Activated CD8-positive, alpha-beta memory T cell treated with anti-CD3 and anti-CD28 coated beads, Interleukin-2, amount 50 U/mL, for 1 hour (primary cell): Measurements from ENCODE around the gene NOS2.

Experiments
- DNase-seq: peaks from one replicate; pipeline ENCODE4 v3.0.0-alpha.2; 2020; ENCODE audit errors: extremely low read depth

Gene NOS2

GRCh38 chr17:27819145-27819544 lies 18.8 kb upstream of the NOS2 start:
- no peak for DNase-seq

- no peak for DNase-seq
Observed at GRCh38 chr17:27818401-27819105, 18.2 kb upstream of the NOS2 start.

- DNase-seq = no peak
Observed at GRCh38 chr17:27817731-27818130, 17.4 kb upstream of the NOS2 start.

DNA sequence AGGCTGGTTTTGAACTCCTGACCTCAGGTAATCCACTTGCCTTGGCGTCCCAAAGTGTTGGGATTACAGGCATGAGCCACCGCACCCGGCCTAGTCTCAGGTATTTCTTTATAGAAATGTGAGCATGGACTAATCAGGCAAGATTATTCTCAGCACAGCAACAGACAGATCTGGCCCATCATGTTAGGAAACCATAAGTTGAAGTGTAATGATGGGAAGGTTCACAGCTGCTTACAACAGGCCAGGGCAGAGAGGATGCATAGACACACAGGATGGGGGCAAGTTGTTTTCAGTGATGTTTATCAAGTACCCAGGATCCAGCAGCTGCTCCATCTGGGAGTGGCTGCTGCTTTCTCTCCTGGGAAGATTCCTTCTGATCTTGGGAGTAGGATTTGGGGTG lies 16.6 kb upstream of the NOS2 start:
- no peak for DNase-seq

DNA sequence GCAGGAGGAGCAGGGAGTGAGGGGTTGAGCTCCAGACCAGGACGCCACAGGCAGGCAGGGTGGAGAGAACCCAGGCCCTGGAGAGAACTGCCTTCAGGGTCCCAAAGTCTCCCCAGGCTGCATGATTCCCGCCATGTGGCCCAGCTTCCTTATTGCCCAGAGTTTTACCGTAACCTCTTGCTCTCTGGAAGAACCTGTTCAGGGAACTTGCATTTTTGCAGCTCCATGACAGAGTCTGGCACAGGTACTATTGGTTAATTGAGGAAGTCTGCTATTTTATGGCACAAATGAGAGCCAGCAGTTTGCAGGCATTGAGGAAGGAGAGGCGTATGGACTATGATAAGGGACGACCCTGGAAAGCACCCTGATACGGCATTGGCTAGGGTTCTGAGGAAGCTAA lies 11.6 kb upstream of the NOS2 start:
- no peak for DNase-seq

DNA sequence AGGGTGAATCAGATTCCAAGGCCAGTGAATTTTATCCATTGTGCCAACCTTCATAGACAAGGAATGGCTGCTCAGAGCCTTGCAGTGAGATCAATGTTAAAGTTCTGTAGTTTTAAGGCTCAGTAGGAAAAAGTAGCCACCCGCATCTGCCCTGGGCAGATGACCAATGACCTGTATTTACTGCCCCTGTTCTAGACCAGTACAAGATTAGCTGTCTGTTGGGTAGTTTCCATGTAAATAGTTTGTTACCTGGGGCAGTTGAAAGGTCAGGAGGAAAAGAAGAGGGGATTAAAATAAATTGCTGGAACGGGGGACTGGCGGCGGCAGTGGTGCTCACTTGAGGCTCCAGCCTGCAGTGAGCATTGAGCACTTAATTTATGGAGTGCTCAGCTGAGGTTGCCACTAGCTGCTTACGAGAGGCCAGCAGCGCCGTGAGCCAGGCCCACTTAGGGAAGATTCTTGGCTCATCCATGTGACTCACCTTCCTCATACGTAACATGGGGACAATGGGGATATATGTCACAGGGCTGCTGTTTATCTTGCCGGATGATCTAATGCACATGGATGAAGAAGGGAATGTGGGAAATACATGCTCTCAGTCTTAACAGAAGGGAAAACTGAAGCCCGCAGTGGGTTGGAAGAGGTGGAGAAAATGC lies 10.7 kb upstream of the NOS2 start:
- no peak for DNase-seq

DNA sequence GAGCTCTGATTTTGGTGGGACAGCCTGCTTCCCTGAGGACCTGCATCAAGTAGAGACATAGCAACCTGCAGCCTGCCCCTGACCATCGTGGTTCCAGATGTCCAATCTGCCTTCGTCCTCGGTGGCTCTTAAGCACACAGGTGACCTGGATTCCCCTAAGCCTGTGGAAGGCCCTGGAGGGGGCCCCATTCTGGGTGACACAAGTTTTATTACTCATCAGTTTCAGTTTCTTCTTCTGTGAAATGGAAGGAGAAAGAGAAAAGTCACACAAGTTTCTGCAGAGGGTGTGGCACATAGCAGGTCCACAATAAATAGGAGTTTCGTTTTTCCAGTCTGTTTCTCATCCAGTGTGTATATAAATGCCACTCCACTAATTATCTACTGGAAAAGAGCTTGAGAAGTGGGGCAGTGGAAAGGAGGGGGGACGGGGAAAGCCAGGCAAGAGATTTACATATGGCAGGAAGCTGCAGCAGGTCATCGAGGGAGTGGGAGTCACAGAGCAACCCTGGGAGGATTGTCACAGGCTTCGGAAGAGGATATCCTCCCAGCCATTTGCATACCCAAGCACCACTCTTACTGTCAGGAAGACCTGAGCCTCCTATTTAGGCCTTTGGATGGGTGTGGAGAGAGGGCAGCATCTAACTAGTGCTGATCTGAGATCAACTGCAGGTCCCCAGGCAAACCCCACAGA lies 10.0 kb upstream of the NOS2 start:
- DNase-seq = no peak

GRCh38 chr17:27809555-27809954 lies 9.2 kb upstream of the NOS2 start:
- no peak for DNase-seq

DNA sequence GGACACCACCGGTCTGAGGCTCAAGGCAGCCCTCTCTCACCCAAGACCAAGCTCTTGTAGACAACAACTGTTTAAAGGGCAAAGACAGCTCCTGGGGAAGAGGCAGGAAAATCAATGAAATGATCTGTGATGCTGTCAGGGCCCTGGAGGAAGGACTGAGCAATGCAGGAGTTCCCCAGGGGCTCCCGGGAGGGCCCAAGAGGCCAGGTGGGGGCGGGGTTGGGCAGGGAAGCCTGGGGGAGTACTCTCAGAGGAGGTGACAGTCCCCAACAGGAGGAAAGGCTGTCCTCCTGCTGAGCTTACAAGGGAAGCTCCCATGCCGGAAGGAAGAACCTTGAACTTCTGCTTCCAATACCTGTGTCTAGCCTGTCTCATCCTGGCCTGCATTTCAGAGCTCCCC lies 8.3 kb upstream of the NOS2 start:
- no peak for DNase-seq

- no peak for DNase-seq
Observed at GRCh38 chr17:27807567-27808470, 7.5 kb upstream of the NOS2 start.

GRCh38 chr17:27805520-27806146 lies 5.3 kb upstream of the NOS2 start:
- DNase-seq = peak; percentile 54

DNA sequence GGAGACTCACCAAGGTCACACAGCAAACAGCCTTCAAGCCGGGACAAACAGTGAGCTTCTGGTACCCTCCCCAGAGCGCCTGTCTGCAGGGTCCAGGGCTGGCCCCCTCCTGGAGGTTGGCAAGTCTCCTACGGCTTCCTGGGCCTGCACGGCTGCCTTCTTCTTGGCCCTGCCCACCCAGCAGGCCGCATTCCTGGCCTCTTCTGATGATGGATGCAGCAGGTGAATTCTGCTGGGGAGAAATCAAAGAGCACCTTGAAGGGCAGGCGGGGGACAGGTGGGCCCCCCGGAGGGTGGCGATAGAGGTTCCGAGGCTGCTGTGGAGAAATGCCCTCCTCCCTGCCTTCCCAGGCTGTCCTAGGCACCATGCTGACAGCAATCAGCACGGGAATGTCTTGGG lies 3.8 kb upstream of the NOS2 start:
- DNase-seq = no peak

DNA sequence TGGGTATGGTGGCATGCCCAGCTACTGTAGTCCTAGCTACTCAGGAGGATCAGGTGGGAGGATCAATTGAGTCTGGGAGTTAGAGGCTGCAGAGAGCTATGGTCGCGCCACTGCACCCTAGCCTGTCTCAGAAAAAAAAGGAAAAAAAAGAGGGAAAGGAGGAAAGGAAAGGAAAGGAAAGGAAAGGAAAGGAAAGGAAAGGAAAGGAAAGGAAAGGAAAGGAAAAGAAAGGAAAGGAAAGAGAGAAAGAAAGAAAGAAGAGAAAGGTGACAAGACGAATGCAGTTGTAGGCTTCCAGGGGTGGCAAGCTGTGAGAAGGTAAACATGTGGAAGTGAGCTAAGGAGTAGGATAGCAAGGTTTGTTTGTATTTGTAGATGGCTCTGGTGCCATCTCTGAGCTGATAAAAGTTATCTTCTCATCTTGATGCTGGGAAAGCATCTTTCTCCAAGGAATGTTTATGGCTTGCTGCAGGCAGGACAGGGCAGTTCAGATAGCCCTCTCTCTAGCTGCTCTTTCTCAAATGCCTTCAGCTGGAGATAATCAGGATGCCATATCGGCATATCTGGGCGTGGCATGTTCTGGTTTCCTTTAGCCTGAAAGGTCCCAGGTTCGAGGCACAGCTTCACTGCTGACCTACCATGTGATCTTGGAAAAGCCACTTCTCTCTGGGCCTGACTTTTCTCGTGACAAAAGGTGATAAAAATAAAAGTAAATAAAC lies 2.8 kb upstream of the NOS2 start:
- DNase-seq = no peak

- DNase-seq = no peak
Observed at GRCh38 chr17:27802033-27802432, 1.7 kb upstream of the NOS2 start.

- DNase-seq = no peak
Observed at GRCh38 chr17:27798376-27798775, 2.0 kb downstream of the NOS2 start.

- DNase-seq = no peak
Observed at GRCh38 chr17:27797390-27798091, 2.8 kb downstream of the NOS2 start.

DNA sequence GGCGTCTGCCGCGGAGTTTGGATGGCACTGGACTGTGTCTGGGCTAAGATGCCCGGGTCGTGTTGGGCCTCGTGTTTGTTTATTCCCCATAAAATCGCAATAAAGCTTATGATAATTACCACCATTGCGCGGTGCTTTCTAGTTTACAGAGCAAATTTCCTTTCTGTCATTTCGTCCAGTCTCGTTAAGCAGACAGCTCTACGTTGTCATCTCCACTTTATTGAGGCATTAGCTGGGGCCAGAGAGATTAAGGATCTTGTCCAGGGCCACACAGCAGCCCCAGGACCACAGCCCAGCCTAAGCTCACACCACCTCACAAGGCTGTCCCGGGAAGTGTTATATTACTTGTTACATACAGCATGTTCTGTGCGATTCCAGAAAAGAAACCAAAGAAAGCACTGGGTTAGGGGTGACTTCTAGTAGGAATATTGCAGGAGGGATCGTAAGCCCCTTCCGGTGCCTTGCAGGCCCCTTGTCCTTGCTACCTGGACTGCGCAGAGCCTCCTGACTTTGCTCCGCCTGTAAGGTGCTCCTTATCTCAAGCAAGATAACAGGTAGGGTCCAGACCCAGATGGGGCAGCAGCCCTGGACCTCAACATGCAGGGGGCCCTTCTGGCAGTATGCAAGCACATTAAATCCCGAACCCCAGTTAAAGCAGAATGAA lies 6.3 kb downstream of the NOS2 start:
- no peak for DNase-seq

DNA sequence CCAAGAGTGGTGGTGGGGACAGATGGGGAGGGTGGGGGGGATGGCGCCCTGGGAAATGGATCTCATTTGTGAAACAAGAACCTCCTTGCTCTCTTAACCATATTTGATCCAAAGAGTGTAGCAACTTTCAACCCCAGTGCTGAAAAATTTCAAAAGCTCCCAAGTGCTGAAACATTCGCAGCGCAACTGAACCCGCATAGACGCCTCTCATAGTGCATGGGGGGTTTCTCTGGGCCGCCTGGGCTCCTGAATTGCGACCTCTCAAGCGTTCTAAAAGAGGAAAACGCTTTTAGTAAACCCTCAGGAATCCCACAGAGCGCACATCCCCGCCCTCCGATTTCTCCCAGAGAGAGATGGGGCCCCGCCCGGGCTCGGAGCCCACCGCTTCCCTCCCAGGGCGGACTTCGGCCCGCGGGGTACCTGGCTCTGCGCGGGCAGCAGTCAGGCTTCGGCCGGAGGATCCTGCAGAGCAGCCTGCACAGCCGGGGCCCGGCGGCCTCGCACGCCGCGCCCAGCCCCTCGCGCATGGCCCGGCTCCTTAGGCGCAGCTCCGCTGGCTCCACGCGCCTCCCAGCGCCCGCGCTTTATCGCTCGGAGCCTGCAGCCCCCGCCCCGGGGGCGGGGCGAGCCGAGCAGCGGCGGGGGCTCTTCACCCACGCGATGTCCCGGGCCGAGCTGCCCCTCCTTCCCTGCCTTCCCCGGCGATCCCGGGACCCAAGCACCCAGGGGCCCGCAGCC lies 7.0 kb downstream of the NOS2 start:
- DNase-seq = no peak

GRCh38 chr17:27792095-27792494 lies 8.2 kb downstream of the NOS2 start:
- no peak for DNase-seq
